SK-N-SH (cell line): Measurements from ENCODE around the gene MOB2. TPM values are rescaled to one million over a fixed set of nuclear protein-coding genes. Genes with fewer than 3 reads are reported as not detected.

Experiments used
- CTCF ChIA-PET: fragments of 300-600, 350-600 bp; formaldehyde crosslinking; extraction: SDS; loops from one replicate; lab custom pipeline; 2021; lab: Yijun Ruan, JAX
- POLR2A ChIA-PET: fragments of 350-600 bp; sonication (Branson Sonifier 250); formaldehyde crosslinking; extraction: SDS; loops from one replicate; lab custom pipeline; 2020; ENCODE audit warnings: antibody characterized with exemption, inconsistent platforms; lab: Yijun Ruan, JAX
- DNase-seq: peaks from one replicate; pipeline ENCODE4 v3.0.0; 2012
- H2AFZ ChIP-seq: fragments of 200-600 bp; sonication (generic); 2 replicates; pipeline ENCODE4 v1.8.1; 2016; ENCODE audit warnings: antibody characterized with exemption, mild to moderate bottlenecking, low read depth
- H3F3A ChIP-seq: fragments of 200-600 bp; sonication (generic); replicated peaks from 2 replicates; pipeline ENCODE3; 2016; ENCODE audit warnings: antibody characterized with exemption, mild to moderate bottlenecking; ENCODE audit not compliant: insufficient read depth
- H3K27ac ChIP-seq, 2 experiments: fragments of 200-500 bp in 1 of 2; fragments of 200-600 bp in 1 of 2; sonication (Bioruptor generic) in 1 of 2; sonication (generic), shearing (Covaris generic) in 1 of 2; 2 replicates each; pipeline versions ENCODE4 v1.5.1 to v1.6.1; 2014 to 2016; ENCODE audit warnings: low read depth in 2 of 2, inconsistent platforms in 1 of 2, low read length in 1 of 2, mild to moderate bottlenecking in 1 of 2, mixed read lengths in 1 of 2
- H3K27me3 ChIP-seq: fragments of 200-600 bp; sonication (generic), shearing (Covaris generic); 2 replicates; pipeline ENCODE4 v1.6.1; 2016; ENCODE audit warnings: mixed run types; ENCODE audit not compliant: insufficient read depth
- H3K36me3 ChIP-seq, 2 experiments: fragments of 200-500 bp in 1 of 2; fragments of 200-600 bp in 1 of 2; sonication (Bioruptor generic) in 1 of 2; sonication (generic) in 1 of 2; replicated peaks in 1 of 2; 2 replicates each; pipeline versions ENCODE3 to v1.5.1; 2014 to 2016; ENCODE audit warnings: low read length in 1 of 2, mild to moderate bottlenecking in 1 of 2; ENCODE audit not compliant: insufficient read depth in 2 of 2, control insufficient read depth in 1 of 2
- H3K4me1 ChIP-seq, 2 experiments: fragments of 200-500 bp in 1 of 2; fragments of 200-600 bp in 1 of 2; sonication (Bioruptor generic) in 1 of 2; sonication (generic), shearing (Covaris generic) in 1 of 2; 2 replicates each; pipeline versions ENCODE4 v1.5.1 to v1.6.1; 2014 to 2016; ENCODE audit warnings: low read depth in 1 of 2, low read length in 1 of 2, mixed run types in 1 of 2; ENCODE audit not compliant: insufficient read depth in 2 of 2, control insufficient read depth in 1 of 2
- H3K4me2 ChIP-seq: fragments of 200-600 bp; sonication (generic), shearing (Covaris generic); 2 replicates; pipeline ENCODE4 v1.6.1; 2017; ENCODE audit warnings: mixed run types
- H3K4me3 ChIP-seq, 2 experiments: fragments of 200-500 bp in 1 of 2; fragments of 200-600 bp in 1 of 2; sonication (Bioruptor generic) in 1 of 2; sonication (generic), shearing (Covaris generic) in 1 of 2; 2 replicates each; pipeline versions ENCODE4 v1.5.1 to v1.8.1; 2014 to 2016; ENCODE audit warnings: low read depth in 2 of 2, inconsistent platforms in 1 of 2, low read length in 1 of 2, mild to moderate bottlenecking in 1 of 2, mixed read lengths in 1 of 2, moderate library complexity in 1 of 2
- H3K79me2 ChIP-seq: fragments of 200-600 bp; sonication (generic); 2 replicates; pipeline ENCODE4 v1.8.1; 2017; ENCODE audit warnings: mild to moderate bottlenecking; ENCODE audit not compliant: insufficient read depth
- H3K9ac ChIP-seq: fragments of 200-600 bp; sonication (generic); 2 replicates; pipeline ENCODE4 v1.6.1; 2017; ENCODE audit warnings: mixed run types
- H3K9me2 ChIP-seq: fragments of 200-600 bp; sonication (generic); 2 replicates; pipeline ENCODE4 v1.6.1; 2017; ENCODE audit warnings: mixed run types
- H3K9me3 ChIP-seq: fragments of 200-600 bp; sonication (generic); 2 replicates; pipeline ENCODE4 v1.6.1; 2017; ENCODE audit warnings: mixed run types, mild to moderate bottlenecking, moderate library complexity
- H4K20me1 ChIP-seq: fragments of 200-600 bp; sonication (generic); 2 replicates; pipeline ENCODE4 v1.6.1; 2017; ENCODE audit warnings: mild to moderate bottlenecking, mixed run types; ENCODE audit not compliant: insufficient read depth
- EP300 ChIP-seq, 2 experiments: IDR thresholded peaks; 2 replicates each; pipeline versions ENCODE4 v1.4.0 to v1.6.1; 2012; ENCODE audit warnings: borderline replicate concordance in 1 of 2, low read depth in 1 of 2, low read length in 1 of 2
- JUND ChIP-seq: IDR thresholded peaks from 2 replicates; pipeline ENCODE4 v1.4.0; 2012
- RAD21 ChIP-seq: IDR thresholded peaks from 2 replicates; pipeline ENCODE4 v1.6.1; 2012; ENCODE audit warnings: mild to moderate bottlenecking, low read length
- WGBS: methylation state at CpG from one replicate; pipeline ENCODE4 v1.1.6; 2017; ENCODE audit warnings: low lambda C conversion rate; 5-methylcytosine and 5-hydroxymethylcytosine counted together
- polyA plus RNA-seq, 3 experiments: library from polyadenylated mRNA; depleted of rRNA; stranded (reverse); fragments of >200 nt; gene quantifications; 2 replicates each; pipeline ENCODE4 v1.2.3, GENCODE V29; 2012
- TF ChIP-seq, protein P1 (sequence below): IDR thresholded peaks from 2 replicates; pipeline ENCODE4 v1.4.0; 2012; ENCODE audit warnings: low read depth, borderline replicate concordance
- TF ChIP-seq, protein P2 (sequence below): fragments of 150-350 bp; IDR thresholded peaks from 2 replicates; pipeline ENCODE4 v1.6.1; 2016; ENCODE audit warnings: mild to moderate bottlenecking, low read depth, low read length
- TF ChIP-seq, protein P3 (sequence below): IDR thresholded peaks from 2 replicates; pipeline ENCODE4 v1.6.1; 2012; ENCODE audit warnings: mild to moderate bottlenecking, low read depth, low read length, moderate library complexity

MOB2 gene
- polyA plus RNA-seq, 1 of the 3 experiments (the other 2 are of a cell fraction), result 45.8 TPM

DNA sequence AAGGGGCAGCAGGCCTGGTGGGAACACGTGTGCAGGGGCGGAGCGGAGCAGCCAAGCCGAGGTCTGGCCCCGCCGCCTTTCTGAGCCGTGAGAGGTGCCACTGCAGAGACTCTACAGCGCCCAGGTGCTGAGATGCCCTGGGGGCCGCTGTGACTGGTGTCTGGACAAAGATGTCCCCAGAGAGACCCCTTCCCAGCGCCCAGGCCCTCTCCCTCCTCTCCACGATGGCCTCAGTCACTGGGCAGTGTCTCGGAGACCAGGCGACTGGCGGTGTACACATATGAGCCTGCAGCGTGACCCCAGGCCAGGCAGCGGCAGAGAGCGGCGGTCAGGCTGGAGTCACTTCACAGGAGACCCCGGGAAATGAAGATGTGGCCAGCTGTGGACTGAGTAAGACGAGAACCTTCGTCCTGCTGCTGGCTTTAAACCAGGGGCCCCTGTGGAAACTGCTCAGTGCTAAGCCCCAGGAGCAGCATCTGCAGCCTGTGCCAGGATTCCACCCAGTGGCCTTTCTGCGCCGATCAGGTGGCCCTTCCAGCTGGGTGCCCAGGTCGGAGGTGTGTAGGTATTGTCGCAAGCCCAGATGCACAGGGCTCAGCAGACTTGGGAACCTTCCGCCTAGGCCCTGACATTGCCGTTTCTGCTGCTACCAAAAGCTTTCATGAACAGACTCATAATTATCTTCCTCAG, 34.7 kb downstream of the MOB2 start:
- Histone ChIP-seq H3K9me3 (no peaks in the 10 kb centered on the region), H3K27ac (no peak overlapping the region), H3K36me3 (no peaks in the 10 kb centered on the region), H2AFZ (no peak overlapping the region), H3K9me2 (no peaks in the 10 kb centered on the region), H3K4me2 (no peak overlapping the region), H3F3A (no peaks in the 10 kb centered on the region), H3K4me3 (no peak overlapping the region), H3K4me1 (no peaks in the 10 kb centered on the region; a peak in 1 of 4 replicates), H3K27me3 (no peaks in the 10 kb centered on the region), H3K79me2 (no peaks in the 10 kb centered on the region), H4K20me1 (no peaks in the 10 kb centered on the region), H3K9ac (no peak overlapping the region)
- ChIA-PET POLR2A (no interaction called here), CTCF (interaction anchor here (1.0 to 2.7 kb wide), 4 partner anchors 13 to 158 kb away, joined by 3 to 6 read pairs (median 4); no protein-coding TSS in a partner anchor)
- WGBS, result 67% methylated on average over 18 of the region's 27 CpGs
- no peak for DNase-seq
- TF ChIP-seq, protein P1, sequence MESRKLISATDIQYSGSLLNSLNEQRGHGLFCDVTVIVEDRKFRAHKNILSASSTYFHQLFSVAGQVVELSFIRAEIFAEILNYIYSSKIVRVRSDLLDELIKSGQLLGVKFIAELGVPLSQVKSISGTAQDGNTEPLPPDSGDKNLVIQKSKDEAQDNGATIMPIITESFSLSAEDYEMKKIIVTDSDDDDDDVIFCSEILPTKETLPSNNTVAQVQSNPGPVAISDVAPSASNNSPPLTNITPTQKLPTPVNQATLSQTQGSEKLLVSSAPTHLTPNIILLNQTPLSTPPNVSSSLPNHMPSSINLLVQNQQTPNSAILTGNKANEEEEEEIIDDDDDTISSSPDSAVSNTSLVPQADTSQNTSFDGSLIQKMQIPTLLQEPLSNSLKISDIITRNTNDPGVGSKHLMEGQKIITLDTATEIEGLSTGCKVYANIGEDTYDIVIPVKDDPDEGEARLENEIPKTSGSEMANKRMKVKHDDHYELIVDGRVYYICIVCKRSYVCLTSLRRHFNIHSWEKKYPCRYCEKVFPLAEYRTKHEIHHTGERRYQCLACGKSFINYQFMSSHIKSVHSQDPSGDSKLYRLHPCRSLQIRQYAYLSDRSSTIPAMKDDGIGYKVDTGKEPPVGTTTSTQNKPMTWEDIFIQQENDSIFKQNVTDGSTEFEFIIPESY, result no peak
- TF ChIP-seq JUND, result no peak
- no peak for TF ChIP-seq EP300 (IDR thresholded peaks at IDR 0.05; ENCODE audit: borderline replicate concordance in 1 of 2, low read depth in 1 of 2, low read length in 1 of 2)
- TF ChIP-seq, protein P2, sequence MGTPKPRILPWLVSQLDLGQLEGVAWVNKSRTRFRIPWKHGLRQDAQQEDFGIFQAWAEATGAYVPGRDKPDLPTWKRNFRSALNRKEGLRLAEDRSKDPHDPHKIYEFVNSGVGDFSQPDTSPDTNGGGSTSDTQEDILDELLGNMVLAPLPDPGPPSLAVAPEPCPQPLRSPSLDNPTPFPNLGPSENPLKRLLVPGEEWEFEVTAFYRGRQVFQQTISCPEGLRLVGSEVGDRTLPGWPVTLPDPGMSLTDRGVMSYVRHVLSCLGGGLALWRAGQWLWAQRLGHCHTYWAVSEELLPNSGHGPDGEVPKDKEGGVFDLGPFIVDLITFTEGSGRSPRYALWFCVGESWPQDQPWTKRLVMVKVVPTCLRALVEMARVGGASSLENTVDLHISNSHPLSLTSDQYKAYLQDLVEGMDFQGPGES, result no peak
- no peak for TF ChIP-seq RAD21
- TF ChIP-seq, protein P3, sequence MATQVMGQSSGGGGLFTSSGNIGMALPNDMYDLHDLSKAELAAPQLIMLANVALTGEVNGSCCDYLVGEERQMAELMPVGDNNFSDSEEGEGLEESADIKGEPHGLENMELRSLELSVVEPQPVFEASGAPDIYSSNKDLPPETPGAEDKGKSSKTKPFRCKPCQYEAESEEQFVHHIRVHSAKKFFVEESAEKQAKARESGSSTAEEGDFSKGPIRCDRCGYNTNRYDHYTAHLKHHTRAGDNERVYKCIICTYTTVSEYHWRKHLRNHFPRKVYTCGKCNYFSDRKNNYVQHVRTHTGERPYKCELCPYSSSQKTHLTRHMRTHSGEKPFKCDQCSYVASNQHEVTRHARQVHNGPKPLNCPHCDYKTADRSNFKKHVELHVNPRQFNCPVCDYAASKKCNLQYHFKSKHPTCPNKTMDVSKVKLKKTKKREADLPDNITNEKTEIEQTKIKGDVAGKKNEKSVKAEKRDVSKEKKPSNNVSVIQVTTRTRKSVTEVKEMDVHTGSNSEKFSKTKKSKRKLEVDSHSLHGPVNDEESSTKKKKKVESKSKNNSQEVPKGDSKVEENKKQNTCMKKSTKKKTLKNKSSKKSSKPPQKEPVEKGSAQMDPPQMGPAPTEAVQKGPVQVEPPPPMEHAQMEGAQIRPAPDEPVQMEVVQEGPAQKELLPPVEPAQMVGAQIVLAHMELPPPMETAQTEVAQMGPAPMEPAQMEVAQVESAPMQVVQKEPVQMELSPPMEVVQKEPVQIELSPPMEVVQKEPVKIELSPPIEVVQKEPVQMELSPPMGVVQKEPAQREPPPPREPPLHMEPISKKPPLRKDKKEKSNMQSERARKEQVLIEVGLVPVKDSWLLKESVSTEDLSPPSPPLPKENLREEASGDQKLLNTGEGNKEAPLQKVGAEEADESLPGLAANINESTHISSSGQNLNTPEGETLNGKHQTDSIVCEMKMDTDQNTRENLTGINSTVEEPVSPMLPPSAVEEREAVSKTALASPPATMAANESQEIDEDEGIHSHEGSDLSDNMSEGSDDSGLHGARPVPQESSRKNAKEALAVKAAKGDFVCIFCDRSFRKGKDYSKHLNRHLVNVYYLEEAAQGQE, result no peak
- TF ChIP-seq, all 33 proteins: peak for 0
